GM19099 (cell line): ENCODE measurements around the gene ECSCR.

Experiments used
- POLR2A ChIP-seq: IDR thresholded peaks from 3 replicates; pipeline ENCODE4 v1.6.1; 2011; ENCODE audit warnings: low read depth; ENCODE audit not compliant: insufficient read length; ENCODE audit errors: extremely low read depth

The ECSCR gene

GRCh38 chr5:139462586-139463276, at the start of gene ECSCR:
TSS of gene ECSCR (minus strand) at chr5:139462743. CDS start at chr5:139462670, 73 bp downstream.
- TF ChIP-seq POLR2A, result no peak

- no peak for TF ChIP-seq POLR2A
These were observed 38.8 kb upstream of the ECSCR start for GRCh38 chr5:139501381-139501780.

- TF ChIP-seq POLR2A, result no peak
These were observed 33.3 kb upstream of the ECSCR start for GRCh38 chr5:139495638-139496435.

GRCh38 chr5:139494832-139495231, 32.3 kb upstream of the ECSCR start:
- no peak for TF ChIP-seq POLR2A

- TF ChIP-seq POLR2A, result no peak
These were observed 31.7 kb upstream of the ECSCR start for GRCh38 chr5:139494256-139494655.

GRCh38 chr5:139492700-139493192, 30.2 kb upstream of the ECSCR start:
- no peak for TF ChIP-seq POLR2A

- no peak for TF ChIP-seq POLR2A
These were observed 25.7 kb upstream of the ECSCR start for GRCh38 chr5:139488260-139488659.

- no peak for TF ChIP-seq POLR2A
These were observed 23.7 kb upstream of the ECSCR start for GRCh38 chr5:139486201-139486600.

- no peak for TF ChIP-seq POLR2A
These were observed 19.7 kb upstream of the ECSCR start, which contains the start of gene STING1 for GRCh38 chr5:139482050-139482889. TSS of gene STING1 (minus strand) at chr5:139482758. CDS start at chr5:139481704, 1,054 bp downstream.

GRCh38 chr5:139481580-139482049, 19.1 kb upstream of the ECSCR start:
- no peak for TF ChIP-seq POLR2A

- no peak for TF ChIP-seq POLR2A
These were observed 18.6 kb upstream of the ECSCR start for GRCh38 chr5:139481122-139481533.

- TF ChIP-seq POLR2A, result no peak
These were observed 13.5 kb upstream of the ECSCR start for GRCh38 chr5:139475865-139476617.

GRCh38 chr5:139474890-139475791, 12.6 kb upstream of the ECSCR start:
- no peak for TF ChIP-seq POLR2A
